ENCODE measurements around the gene A3GALT2.

A3GALT2 gene

DNA sequence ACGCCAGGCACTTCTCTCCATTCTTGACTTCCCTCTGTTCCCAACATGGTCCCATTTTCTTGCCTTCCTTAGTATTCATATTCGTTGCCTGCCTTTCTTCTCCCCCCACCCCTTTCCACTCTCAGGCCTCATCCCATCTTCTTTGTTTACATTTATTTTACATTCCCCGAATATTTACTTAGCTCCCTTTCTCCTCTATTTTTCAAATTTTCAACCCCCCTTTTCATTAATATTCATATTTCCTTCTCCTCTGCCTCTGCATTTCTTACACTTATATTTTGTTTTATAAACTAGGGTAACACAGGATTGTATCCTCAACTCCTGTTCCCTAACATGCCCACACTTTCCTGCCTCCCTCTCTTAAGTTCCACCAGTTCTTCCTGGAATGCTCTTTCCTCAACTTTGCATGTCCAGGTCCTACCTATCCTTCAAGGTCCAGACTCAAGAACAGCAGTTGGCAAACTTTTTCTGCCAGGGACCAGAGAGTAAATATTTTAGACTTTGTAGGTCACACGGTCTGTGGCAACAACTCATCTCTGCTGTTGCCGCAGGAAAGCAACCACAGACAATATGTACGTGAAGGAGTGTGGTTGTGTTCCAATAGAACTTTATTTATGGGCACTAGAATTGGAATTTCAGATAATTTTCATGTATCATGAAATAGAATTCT is 29.8 kb upstream of the A3GALT2 start:
- DNase-seq (ENCODE audit: extremely low read depth in 1 of 2, low read depth in 1 of 2) = no peak

DNA sequence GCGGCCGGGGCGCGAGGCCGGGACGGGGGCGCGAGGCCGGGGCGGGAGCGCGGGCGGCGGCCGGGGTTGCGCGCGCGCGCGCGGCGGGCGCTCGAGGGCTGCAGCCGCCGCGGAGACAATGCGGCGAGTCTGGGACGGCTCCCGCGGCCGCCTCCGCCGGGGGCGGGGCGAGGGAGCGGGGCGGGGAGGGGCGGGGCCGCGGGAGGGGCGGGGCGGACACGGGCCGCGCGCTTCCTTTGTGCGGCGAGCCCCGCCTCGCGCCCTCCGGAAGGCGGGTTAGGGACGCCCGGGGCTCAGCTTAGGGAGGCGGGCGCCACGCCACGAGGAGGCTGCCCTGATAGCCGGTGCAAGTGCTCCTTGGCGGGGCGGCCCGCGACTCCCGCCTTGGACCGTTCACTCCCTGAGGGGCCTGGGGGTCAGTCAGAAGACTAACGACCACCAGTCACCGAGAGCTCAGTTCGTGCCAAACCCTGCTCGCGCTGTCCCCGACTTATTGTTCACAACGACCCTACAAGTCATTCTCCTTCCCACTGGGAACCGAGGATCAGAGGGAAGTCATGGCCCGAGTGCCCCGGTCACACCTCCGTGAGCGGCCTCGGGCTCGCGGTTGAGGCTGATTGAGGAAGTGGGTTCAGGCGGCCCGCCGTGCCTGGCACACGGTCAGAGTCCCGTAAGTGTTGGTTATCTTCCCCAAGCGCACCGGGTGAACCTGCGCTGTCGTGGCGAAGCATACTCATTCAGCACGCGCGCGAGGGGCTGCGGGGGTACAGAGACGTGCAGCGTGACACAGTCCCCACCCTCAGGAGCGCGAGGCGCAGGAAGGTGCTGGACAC is 29.1 kb upstream of the A3GALT2 start:
- DNase-seq (ENCODE audit: extremely low read depth in 1 of 2, low read depth in 1 of 2) = peak; percentile 59 to 62

DNA sequence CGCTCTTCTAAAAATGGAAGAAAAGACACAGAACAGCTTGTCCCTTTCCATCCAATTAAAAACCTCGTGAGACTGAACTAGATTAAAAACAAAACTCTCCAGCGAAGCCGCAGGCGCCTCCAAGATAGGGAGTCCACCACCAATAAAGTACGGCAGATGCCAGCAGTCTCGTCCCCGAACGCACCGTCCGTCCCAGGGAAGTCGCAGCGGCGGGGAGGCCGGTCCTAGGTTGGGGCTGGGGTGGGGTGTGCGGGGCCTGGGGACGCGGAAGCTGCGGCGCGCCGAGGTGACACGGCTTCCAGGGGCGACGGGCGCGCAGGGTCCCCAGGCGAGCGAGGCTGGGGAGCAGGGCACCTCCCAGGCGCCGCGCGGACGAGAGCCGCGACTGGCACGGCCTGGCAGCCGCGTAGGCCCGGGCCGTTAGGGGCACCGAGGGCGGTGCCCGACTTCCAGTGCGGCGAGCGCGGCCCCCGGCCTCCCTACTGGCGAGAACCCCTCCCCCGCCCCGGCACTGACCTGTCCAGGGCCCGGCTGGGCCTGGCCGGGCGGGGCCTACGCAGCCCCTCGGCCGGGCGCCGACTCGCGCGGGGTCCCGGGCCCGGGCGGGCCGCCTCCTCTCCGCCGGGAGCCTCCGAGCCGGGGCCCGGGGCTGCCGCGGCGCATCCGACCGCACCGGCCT is 28.3 kb upstream of the A3GALT2 start:
- peak; percentile 22 to 25 for DNase-seq (ENCODE audit: extremely low read depth in 1 of 2, low read depth in 1 of 2)

DNA sequence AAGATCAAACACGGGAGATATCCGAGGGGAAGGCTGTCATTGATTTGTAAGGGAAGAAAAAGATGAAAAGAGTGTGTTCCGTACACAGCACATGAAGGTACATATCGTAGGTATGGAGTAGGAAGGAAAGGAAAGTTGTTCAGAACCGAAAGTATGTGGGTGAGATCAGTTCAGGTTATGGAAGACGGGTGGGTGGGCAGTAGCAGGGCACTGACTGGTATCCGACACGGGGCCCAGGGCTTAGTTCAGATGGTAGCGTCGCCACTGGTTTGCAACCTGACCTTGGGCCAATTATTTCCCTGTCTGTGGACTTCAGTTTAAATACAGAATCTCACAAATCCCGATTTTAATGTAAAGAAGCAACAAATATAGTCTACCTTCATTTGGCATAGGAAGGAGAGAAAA is 27.8 kb upstream of the A3GALT2 start:
- no peak for DNase-seq (ENCODE audit: extremely low read depth in 1 of 2, low read depth in 1 of 2)

DNA sequence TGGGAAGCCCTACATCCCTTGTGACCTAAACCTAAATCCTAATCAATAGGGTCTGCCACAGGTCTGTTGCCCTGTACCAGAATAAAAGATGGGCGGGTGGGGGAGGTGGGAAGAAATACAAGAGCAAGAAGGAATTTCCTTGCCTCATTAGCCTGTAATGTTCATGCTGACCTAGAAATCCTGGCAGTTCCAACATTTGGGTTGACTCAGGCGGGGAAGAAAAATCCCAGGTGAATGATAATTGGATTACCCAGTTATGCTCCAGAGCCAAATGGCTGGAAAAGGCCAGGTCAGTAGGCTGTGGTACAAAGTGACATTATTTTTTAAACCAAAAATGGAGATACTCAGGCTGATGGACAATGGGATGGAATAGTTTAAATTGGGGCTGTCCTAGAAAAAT is 27.3 kb upstream of the A3GALT2 start:
- DNase-seq (ENCODE audit: extremely low read depth in 1 of 2, low read depth in 1 of 2) = no peak

DNA sequence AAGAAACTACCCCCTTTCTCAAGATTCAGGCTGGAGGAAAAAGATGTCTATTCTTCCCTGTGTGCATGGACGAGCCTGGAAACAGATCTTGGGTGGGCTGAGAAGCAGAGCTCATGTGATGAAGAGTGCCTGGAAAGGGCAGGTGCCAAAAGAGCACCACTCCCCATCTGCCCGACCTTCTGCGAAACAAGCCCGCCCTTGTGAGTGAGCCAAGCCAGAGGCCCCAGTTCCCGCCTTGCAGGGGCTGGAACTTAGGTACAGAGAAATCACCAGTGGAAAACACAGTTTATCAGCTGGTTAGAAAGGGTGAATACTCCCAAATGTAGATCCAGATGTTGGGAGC is 26.7 kb upstream of the A3GALT2 start:
- no peak for DNase-seq (ENCODE audit: extremely low read depth in 1 of 2, low read depth in 1 of 2)

DNA sequence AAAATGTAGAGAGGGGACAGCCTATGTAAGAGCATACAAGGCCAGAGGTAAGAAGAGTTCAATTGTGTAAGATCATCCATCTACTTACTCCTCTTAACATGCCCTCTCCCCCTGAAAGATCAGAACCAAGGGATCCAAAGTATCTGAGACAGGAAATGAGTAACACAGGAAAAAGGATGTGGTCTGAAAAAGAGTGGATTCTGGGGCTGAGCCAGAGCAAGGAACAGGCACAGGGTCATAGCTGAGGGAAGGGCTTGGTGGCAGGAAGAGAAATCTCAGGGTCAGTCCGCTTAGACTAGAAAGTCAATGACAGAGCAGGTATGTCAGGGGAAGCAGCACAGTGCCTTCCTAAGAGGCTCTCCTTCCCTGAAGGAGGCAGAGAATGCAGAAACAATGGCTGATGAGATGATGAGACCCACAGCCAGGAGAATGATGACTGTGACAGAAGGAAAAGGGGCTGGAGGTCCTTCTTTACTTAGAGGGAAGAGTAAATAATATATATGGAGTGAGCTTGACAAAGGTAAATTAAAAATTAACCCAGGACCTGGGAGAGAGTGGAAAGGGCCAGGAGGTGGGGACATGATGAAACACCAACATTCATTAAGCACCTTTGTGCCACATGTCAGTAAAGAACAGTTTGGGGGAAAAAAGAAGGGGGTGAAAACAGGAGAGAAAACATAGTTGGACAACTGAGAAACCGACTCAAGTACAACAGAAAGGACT is 26.2 kb upstream of the A3GALT2 start:
- DNase-seq (ENCODE audit: extremely low read depth in 1 of 2, low read depth in 1 of 2) = no peak

DNA sequence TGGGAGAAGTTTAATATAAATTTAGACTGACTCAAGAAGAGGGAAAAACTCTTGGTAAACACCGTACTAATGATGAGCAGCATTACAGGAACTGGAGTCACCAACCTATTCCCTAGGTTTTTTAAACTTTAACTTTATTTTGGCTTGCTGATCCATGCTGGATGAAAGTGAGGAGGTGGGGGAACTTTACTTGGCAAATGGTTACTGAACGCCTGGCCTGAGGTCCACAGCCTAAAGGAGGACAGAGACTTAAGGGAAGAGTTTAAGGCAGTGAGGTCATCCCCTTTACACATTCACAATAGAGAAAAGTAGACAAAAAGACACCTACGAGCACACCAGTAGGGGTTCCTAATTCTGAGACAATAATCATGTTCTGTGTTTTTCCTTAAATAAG is 25.6 kb upstream of the A3GALT2 start:
- no peak for DNase-seq (ENCODE audit: extremely low read depth in 1 of 2, low read depth in 1 of 2)

DNA sequence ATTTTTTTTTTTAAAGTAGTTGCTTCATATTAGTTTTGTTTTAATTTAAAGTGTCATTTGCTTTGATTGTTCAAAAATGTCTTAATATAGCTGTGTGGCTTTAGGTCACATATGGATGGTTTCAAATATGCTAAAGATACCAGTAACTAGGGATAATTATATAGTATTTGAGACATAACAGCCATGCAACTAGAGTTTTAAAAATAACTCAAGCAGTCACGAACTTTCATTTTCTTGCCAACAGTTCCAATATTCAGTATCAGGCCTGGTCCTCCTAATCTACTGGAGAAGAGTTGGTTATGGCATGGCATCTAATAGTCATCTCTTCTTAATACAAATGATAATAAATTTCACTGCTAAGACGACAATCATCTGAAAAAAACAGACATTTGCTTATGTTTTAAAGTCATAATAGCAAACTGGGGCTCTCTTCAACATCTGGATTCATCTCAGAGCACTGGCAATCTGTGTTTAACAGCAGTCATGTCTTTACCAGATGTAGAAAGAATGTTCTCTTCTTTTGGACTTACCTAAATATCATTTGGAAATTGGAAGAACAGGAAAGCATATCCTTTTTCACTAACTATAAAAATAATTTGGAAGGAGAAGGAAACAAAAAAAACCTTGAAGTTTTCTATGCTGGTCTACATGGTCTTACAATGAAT is 24.1 kb upstream of the A3GALT2 start:
- no peak for DNase-seq (ENCODE audit: extremely low read depth in 1 of 2, low read depth in 1 of 2)

DNA sequence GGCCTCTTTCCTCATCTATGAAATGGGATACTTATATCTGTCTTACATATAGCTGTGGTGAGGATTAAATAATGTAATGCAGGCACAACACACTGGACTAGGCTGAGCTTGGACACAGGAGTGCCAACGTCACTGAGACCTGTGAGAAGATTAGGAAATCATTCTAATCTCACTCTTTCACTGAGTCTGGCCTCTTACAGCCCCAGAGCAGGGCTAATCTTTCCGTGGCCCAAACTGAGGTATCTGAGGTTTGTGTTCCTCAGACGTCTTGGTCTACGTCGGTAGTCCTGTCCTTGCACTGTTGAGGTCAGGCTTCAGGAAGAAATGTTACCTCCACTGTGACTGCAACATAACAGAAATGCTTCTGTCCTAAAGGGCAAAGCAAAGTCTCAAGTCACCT is 22.6 kb upstream of the A3GALT2 start:
- DNase-seq (ENCODE audit: extremely low read depth in 1 of 2, low read depth in 1 of 2) = no peak

DNA sequence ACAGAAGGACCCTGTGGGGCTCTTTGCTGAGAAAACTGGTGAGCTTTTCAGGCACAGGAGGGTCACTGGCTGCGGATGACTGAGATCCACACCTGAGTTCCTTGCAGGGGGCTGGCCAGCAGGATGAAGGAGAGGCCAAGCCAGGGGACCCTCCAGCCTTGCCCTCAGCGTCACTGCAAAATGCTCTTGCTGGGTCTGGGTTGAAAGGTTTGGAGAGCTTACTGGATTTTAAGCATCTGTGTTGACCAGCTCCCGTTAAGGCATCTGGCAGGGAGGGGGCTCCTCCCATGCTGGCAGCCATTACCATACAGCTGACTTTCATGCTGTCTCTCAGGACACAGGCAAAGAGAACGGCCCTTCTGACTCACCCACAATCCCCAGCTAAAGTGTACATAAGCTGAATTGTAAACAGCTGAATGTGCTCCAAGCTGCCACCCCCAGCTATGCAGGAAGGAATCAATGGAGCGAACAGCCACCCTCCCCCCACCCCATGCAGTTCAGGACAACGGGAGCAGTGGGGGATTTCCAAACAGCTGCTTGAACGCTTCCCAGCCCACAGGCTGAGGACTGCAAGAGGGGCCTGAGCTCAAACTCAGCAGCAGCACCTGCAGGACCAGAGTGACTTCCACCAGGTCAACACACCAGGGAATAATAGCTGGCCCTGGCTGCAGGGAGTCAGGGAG is 21.3 kb upstream of the A3GALT2 start:
- no peak for DNase-seq (ENCODE audit: extremely low read depth in 1 of 2, low read depth in 1 of 2)

DNA sequence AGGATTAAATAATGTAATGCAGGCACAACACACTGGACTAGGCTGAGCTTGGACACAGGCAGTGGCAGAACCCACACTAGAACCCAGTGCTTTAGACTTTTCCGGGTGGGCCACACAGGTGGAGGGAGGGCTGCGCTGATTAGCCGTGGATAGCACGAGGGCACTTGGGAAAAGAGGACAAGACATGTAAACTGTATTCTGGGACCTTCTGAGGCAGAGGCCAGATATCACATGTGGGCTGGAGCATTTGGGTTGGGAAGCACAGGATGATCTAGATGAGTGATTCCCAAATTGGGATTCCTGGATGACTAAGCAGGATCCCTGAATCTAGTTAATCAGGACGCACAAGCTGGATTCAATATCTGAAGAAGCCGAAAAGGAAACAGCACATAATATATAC is 20.3 kb upstream of the A3GALT2 start:
- DNase-seq (ENCODE audit: extremely low read depth in 1 of 2, low read depth in 1 of 2) = no peak

DNA sequence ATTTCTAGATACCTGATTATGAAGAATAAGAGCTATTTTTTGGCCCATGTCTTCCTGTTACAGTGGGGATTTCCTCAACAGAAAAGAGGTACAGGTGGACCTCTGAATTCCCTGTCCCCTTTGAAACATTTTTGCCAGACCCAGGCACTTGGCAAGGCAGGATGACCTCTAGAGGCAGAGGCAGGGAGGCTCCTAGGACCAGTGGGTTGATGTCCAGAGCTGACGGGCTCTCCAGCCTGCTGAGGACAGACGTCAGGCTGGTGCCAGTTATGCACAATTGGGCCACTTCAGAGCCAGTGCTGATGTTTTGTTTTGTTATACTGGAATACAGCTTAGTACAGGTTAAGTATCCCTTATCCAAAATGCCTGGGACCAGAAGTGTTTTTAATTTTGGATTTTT is 18.5 kb upstream of the A3GALT2 start:
- DNase-seq (ENCODE audit: extremely low read depth in 1 of 2, low read depth in 1 of 2) = no peak

DNA sequence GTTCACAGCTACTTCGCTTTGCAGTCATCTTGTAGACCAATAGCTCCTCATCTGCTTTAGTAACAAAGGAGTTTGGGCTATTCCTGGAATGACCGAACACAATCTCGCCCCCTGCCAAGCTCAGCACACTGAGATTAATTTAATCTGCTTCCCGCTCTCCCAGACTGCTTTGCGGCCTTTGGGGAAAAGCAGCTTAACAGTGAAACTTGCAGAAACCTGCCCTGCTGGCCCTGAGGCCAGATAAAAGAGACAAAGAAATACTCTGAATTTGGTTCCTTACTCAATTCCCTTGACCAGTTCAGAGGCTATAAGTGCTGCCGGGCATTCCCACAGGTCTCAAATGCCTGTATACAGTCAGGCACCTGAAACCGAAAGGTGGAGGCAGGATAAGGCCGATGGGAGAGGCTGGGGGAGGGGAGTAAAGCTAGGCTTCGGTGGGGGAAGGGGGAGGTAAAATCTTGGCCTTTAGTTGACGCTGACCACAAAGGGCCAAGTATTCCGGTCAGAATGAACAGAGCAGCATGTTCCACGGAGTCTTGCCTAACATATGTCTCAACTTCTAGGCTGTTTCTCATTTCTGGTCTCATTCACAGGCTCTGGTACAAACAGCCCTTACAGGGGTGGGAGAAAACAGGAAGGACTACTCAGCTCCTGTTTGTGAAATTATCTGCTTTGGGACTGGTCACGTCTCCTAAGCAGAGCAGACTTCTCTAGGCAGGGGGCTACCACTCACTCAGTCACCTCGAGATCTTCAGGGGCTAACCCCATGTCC is 17.7 kb upstream of the A3GALT2 start:
- DNase-seq (ENCODE audit: extremely low read depth in 1 of 2, low read depth in 1 of 2) = no peak

DNA sequence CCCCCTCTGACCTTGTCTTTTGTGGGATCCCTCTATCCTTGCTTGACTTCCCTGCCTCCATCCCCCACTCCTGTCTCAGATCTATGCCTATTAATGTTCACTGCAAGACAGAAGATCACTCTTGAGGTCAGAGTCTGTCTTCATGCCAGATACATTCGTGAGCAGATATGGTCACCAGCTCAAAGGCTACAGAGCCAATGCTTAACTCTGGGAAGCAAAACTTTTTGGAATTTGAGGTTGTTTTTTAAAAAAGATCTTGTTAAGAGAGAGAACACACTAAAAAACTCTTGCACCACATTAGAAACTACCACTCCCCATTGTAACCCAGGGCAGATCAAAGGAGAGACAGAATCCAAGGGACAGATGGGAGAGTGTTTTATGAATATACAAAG is 17.1 kb upstream of the A3GALT2 start:
- no peak for DNase-seq (ENCODE audit: extremely low read depth in 1 of 2, low read depth in 1 of 2)

DNA sequence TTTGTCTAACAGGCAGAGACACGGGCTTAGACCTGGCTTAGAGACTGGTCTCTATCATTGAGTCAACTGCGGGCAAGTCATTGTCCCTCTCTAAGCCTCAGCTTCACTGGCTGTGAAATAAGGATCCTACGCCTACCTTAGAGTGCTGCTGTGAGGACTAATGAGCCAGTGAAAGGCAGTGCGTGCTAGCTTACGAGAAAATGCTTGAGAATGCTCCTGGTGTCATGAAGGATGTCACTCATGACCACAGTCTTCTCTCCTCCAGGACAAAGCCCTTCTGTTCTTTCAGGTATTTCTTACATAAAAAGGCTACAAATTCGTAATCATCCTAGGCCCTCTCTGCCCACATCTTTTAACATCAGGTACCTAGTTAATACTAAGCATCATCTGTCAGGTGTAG is 16.5 kb upstream of the A3GALT2 start:
- no peak for DNase-seq (ENCODE audit: extremely low read depth in 1 of 2, low read depth in 1 of 2)

DNA sequence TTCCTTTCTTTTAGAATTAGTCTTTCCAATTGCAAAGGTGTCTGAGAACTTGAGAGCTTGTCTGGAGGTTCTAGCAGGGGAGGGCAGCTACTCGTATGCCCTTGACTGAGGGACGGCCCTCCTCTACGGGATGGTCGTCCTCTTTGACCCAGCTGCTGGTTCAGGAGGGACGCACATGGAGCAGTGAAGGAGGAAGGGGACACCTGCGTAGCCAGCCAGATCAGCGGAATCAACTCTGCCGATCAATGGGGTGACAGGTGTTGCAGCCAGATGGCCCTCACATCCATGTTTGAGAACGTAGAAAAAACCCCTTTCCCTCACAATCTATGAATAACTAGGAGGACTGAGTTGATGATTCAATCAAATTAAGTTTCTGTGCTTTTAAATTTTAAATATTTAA is 15.7 kb upstream of the A3GALT2 start:
- DNase-seq (ENCODE audit: extremely low read depth in 1 of 2, low read depth in 1 of 2) = no peak

DNA sequence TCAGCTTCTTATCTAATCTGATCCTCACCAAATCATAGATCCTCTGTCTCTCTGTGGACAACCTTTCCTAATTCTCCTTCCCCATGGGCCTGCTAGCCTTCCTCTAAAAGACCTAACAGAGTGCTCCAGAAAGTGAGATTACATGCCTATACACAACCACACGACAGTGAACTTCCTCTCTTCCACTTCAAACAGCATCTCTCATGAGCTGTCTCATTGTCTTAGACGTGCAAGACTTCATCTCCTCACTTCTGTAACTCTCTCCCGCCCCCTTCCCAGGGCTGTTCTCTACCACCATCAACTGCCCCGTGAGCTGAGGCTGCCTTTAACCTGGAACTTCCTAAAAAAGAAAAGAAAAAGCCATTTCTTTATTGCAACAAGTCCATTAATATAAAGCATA is 14.1 kb upstream of the A3GALT2 start:
- no peak for DNase-seq (ENCODE audit: extremely low read depth in 1 of 2, low read depth in 1 of 2)

DNA sequence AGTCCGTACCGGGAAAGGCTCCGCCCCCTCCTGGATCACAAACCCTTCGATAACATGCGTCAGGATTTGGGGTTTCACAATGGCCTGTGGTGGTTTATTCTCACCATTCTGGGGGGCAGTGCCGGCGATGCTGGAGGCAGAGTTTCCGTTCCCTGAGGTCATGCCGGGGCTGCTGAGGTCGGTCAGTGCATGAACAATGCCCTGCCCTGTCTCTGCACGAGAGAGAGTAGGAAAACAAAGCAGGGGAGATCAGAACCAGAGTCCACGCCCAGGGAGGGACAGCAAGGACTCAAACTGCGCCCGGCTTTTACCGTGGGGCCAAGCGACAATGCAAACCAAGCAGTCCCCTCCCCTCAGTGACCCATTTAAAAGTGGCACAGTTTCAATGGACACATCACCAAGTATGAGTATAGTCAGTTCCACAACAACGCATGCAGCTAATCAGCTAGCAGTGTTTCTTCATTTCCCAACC is 13.2 kb upstream of the A3GALT2 start:
- no peak for DNase-seq (ENCODE audit: extremely low read depth in 1 of 2, low read depth in 1 of 2)

DNA sequence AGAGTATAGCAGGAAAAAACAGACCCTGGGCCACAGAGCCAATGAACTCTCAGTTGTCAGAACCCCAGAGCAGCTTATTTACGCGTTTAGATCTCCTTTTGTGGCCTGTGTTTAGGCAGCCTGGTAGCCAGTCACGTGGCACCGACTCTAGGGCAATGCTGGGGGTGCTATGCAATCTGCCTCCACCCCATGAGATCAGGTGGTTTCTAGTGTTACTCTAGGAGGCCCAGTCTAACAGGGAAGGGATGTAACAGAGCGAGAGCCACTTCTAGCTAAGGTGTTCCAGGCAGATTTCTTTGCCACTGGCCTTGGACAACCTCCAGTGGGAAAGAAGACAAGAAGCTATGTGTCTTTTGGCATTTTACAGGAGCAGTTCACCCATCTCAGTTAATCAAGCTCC is 12.0 kb upstream of the A3GALT2 start:
- no peak for DNase-seq (ENCODE audit: extremely low read depth in 1 of 2, low read depth in 1 of 2)
